Eye (tissue), 1 donor: Measurements from ENCODE around the gene NPPA.
"Not testable (repeated sequence)": the region's sequence is repeated elsewhere in the genome, so short reads cannot be mapped to it uniquely, and the experiment has no call there.

ENCODE experiments used
- DNase-seq: peaks from one replicate; pipeline ENCODE4 v3.0.0-alpha.2; 2015

The NPPA gene

GRCh38 chr1:11805422-11806306, 41.9 kb downstream of the NPPA start, which contains the start of the genes CLCN6 and MTHFR:
Gene CLCN6 (plus strand): TSS chr1:11806191. CDS start chr1:11806263, 72 bp downstream.
Gene MTHFR (minus strand): TSS chr1:11805964. CDS start chr1:11803116, 2,848 bp downstream.
- peak; percentile 99 for DNase-seq

GRCh38 chr1:11804666-11805421, 42.7 kb downstream of the NPPA start:
- DNase-seq = peak; percentile 55

- not testable (repeated sequence) for DNase-seq
Measured at GRCh38 chr1:11803924-11804665, 43.5 kb downstream of the NPPA start.

- DNase-seq = peak; percentile 97
Measured at GRCh38 chr1:11802973-11803885, 44.4 kb downstream of the NPPA start.

GRCh38 chr1:11802616-11802972, 45.0 kb downstream of the NPPA start:
- DNase-seq = peak; percentile 31

GRCh38 chr1:11800756-11801433, 46.7 kb downstream of the NPPA start:
- no peak for DNase-seq

- no peak for DNase-seq
Measured at GRCh38 chr1:11800391-11800755, 47.2 kb downstream of the NPPA start.

GRCh38 chr1:11799896-11800295, 47.7 kb downstream of the NPPA start:
- DNase-seq = no peak

- DNase-seq = no peak
Measured at GRCh38 chr1:11799099-11799498, 48.5 kb downstream of the NPPA start.

GRCh38 chr1:11797525-11798216, 49.9 kb downstream of the NPPA start:
- no peak for DNase-seq

GRCh38 chr1:11796036-11796828, 51.4 kb downstream of the NPPA start:
- no peak for DNase-seq
